CD4-positive, alpha-beta T cell (primary cell): ENCODE measurements around the gene WASL. TPM values are rescaled to one million over a fixed set of nuclear protein-coding genes. Genes with fewer than 3 reads are reported as not detected.

Experiments used
- ATAC-seq: fragments of 200-7000 bp; cut with Tn5 transposase; one replicate; pipeline ENCODE4 v1.10.0; 2022; ENCODE audit warnings: mild to moderate bottlenecking; ENCODE audit not compliant: poor library complexity
- CTCF ChIA-PET: fragments of 350-600 bp; sonication (Branson Sonifier 250); formaldehyde crosslinking; loops from one replicate; lab custom pipeline; 2021; ENCODE audit warnings: antibody characterized with exemption, inconsistent platforms; lab: Charles Lee
- POLR2A ChIA-PET: fragments of 350-600 bp; sonication (Branson Sonifier 250); formaldehyde crosslinking; loops from one replicate; lab custom pipeline; 2021; ENCODE audit warnings: antibody characterized with exemption, inconsistent platforms; lab: Charles Lee
- DNase-seq, 14 experiments: peaks; one replicate each; pipeline ENCODE4 v3.0.0-alpha.2; 2013 to 2020; ENCODE audit warnings: mixed read lengths in 2 of 14
- H3K27ac ChIP-seq, 2 donors: one replicate each; pipeline versions ENCODE4 v1.5.1 to v1.7.0; 2013; ENCODE audit warnings: low read length in 2 of 2, low read depth in 1 of 2, mild to moderate bottlenecking in 1 of 2
- H3K27me3 ChIP-seq, 2 experiments: 1 replicate in 1 of 2; 2 replicates in 1 of 2; pipeline versions ENCODE4 v1.6.1 to v1.7.0; 2013; ENCODE audit warnings: low read length in 2 of 2, control low read depth in 1 of 2, mild to moderate bottlenecking in 1 of 2, moderate library complexity in 1 of 2; ENCODE audit not compliant: insufficient read depth in 2 of 2, control insufficient read depth in 1 of 2
- H3K36me3 ChIP-seq: one replicate; pipeline ENCODE4 v1.6.1; 2013; ENCODE audit warnings: low read length, control low read depth; ENCODE audit not compliant: insufficient read depth
- H3K4me1 ChIP-seq: one replicate; pipeline ENCODE4 v1.6.1; 2013; ENCODE audit warnings: low read length, control low read depth; ENCODE audit not compliant: insufficient read depth
- H3K4me3 ChIP-seq: one replicate; pipeline ENCODE4 v1.5.1; 2013; ENCODE audit warnings: mild to moderate bottlenecking, low read length, moderate library complexity
- H3K9me3 ChIP-seq, 2 experiments: 1 replicate in 1 of 2; 2 replicates in 1 of 2; pipeline versions ENCODE4 v1.6.1 to v1.7.0; 2013; ENCODE audit warnings: low read length in 2 of 2, mild to moderate bottlenecking in 2 of 2, control low read depth in 1 of 2, moderate library complexity in 1 of 2; ENCODE audit not compliant: control insufficient read depth in 1 of 2, insufficient read depth in 1 of 2
- H3K27ac Mint-ChIP-seq: one replicate; pipeline ENCODE4 v1.8.0; 2020; ENCODE audit warnings: mixed read lengths
- H3K27me3 Mint-ChIP-seq: one replicate; pipeline ENCODE4 v1.8.0; 2021; ENCODE audit warnings: mixed read lengths
- H3K36me3 Mint-ChIP-seq: one replicate; pipeline ENCODE4 v1.8.0; 2021; ENCODE audit warnings: low read depth, mixed read lengths
- H3K4me1 Mint-ChIP-seq: one replicate; pipeline ENCODE4 v1.8.0; 2021; ENCODE audit warnings: low read depth, mixed read lengths
- H3K4me3 Mint-ChIP-seq: one replicate; pipeline ENCODE4 v1.8.0; 2020; ENCODE audit warnings: mild to moderate bottlenecking, mixed read lengths
- H3K9me3 Mint-ChIP-seq: one replicate; pipeline ENCODE4 v1.8.0; 2020; ENCODE audit warnings: mixed read lengths
- intact Hi-C, 2 experiments: fragments of 100-400 bp; cut with DNase I in 1 of 2; cut with micrococcal nuclease in 1 of 2; formaldehyde crosslinking; loops; one replicate each; pipeline versions ENCODE4 v1.15.1 to v1.9.0; 2023 to 2025; cut with DNase I, micrococcal nuclease
- total RNA-seq, 174 experiments: library from RNA in 2 of 174; stranded (reverse) in 2 of 174; gene quantifications; one replicate each; pipeline ENCODE4 v1.2.3 and lab custom pipeline; 2021 to 2026
- TF ChIP-seq, protein P1 (sequence below): fragments of 200-600 bp; IDR thresholded peaks from one replicate; pipeline ENCODE4 v1.8.0; 2022; ENCODE audit warnings: antibody characterized with exemption, mild to moderate bottlenecking

WASL gene
- total RNA-seq, 2 experiments from 2014 or later = 8.6 to 9.3 TPM

DNA sequence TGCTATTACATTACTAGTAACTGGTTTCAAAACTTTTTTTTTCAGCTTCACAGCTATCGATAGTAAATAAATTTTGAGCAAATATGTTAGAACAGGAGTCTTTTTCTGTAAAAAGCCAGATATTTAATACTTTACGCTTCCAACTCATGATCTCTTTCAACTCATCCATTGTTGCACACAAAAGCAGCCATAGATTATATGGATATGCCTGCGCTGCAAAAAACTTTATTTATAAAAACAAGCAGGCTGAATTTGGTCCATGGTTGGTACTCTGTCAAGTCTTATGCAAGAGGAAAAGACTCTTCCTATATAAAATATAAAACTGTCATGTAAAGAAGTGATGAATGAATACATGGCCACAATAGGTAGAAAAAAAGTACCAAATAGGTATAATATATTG lies 31.1 kb downstream of the WASL start:
- no peaks in the 10 kb centered on the region for H3K27me3 Mint-ChIP-seq
- peaks cover 13% of the 10 kb centered on the region for H3K36me3 Mint-ChIP-seq
- Histone ChIP-seq H3K9me3 (no peaks in the 10 kb centered on the region), H3K4me1 (peaks cover 10% of the 10 kb centered on the region), H3K27me3 (no peaks in the 10 kb centered on the region), H3K36me3 (peaks cover 2% of the 10 kb centered on the region), H3K4me3 (no peak overlapping the region), H3K27ac (no peak overlapping the region)
- no peak for ATAC-seq
- TF ChIP-seq, protein P1, sequence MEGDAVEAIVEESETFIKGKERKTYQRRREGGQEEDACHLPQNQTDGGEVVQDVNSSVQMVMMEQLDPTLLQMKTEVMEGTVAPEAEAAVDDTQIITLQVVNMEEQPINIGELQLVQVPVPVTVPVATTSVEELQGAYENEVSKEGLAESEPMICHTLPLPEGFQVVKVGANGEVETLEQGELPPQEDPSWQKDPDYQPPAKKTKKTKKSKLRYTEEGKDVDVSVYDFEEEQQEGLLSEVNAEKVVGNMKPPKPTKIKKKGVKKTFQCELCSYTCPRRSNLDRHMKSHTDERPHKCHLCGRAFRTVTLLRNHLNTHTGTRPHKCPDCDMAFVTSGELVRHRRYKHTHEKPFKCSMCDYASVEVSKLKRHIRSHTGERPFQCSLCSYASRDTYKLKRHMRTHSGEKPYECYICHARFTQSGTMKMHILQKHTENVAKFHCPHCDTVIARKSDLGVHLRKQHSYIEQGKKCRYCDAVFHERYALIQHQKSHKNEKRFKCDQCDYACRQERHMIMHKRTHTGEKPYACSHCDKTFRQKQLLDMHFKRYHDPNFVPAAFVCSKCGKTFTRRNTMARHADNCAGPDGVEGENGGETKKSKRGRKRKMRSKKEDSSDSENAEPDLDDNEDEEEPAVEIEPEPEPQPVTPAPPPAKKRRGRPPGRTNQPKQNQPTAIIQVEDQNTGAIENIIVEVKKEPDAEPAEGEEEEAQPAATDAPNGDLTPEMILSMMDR = no peak
- ChIA-PET POLR2A (interaction anchor here (1.1 kb wide), 1 partner anchor 31 kb away, joined by 7 read pairs; the partner anchor contains the start of gene WASL), CTCF (no interaction called here)
- H3K4me3 Mint-ChIP-seq = no peak overlapping the region
- intact Hi-C loops = no loop called here
- no peak for DNase-seq
- H3K9me3 Mint-ChIP-seq = no peaks in the 10 kb centered on the region
- H3K27ac Mint-ChIP-seq = no peak overlapping the region
- peaks cover 76% of the 10 kb centered on the region for H3K4me1 Mint-ChIP-seq

DNA sequence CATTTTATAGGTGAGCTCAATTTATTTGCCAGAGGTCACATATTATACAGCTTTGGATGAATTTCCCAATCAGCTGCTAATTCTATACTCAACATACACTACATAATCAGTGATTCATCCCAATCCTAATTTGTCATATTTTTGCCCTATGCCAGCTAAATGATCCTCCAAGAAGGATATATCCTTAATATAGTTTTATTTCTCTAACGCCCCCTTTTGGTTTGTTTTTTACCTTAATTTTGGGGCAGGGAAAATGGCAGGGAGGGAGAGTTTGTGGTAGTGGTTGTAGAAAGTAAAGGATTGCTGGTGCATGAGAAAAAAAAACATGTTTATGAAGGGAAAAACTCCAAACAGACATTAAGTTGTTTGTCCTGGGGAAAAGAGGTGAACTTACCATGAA lies 31.9 kb downstream of the WASL start:
- TF ChIP-seq, protein P1 = no peak
- Histone ChIP-seq H3K9me3 (no peaks in the 10 kb centered on the region), H3K4me3 (no peak overlapping the region), H3K36me3 (peaks cover 2% of the 10 kb centered on the region), H3K27ac (no peak overlapping the region), H3K27me3 (no peaks in the 10 kb centered on the region), H3K4me1 (peaks cover 10% of the 10 kb centered on the region)
- Mint-ChIP-seq H3K4me1 (peaks cover 84% of the 10 kb centered on the region), H3K9me3 (no peaks in the 10 kb centered on the region), H3K27me3 (no peaks in the 10 kb centered on the region), H3K27ac (no peak overlapping the region), H3K36me3 (peaks cover 13% of the 10 kb centered on the region), H3K4me3 (no peak overlapping the region)
- intact Hi-C loops = no loop called here
- DNase-seq (no peak), ATAC-seq (no peak)
- ChIA-PET CTCF (no interaction called here), POLR2A (interaction anchor here (1.1 kb wide), 1 partner anchor 32 kb away, joined by 7 read pairs; the partner anchor contains the start of gene WASL)

DNA sequence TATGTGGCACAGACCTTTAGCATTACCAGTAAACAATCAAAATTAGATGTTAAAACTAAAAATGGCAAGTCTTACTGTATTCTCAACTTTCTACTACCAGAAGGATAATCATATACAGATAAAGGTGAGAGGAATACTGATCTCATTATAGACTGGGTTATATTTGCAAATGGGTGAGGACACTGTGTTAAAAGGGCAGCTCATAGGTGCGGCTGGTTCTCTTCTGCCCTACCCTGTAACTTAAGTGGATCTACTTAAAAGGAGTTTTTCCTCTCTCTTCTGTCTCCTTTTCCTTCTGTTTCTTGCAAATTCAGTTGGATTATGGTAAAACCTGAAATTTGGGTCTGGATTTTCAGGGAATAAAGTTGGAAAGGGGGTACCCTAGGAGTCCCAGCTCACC lies 33.0 kb downstream of the WASL start:
- no peaks in the 10 kb centered on the region for H3K9me3 Mint-ChIP-seq
- ChIA-PET CTCF (no interaction called here), POLR2A (interaction anchor here (1.0 kb wide), 1 partner anchor 33 kb away, joined by 3 read pairs; the partner anchor contains the start of gene WASL)
- TF ChIP-seq, protein P1 = no peak
- H3K4me1 Mint-ChIP-seq = peaks cover 83% of the 10 kb centered on the region
- Histone ChIP-seq H3K4me1 (peaks cover 10% of the 10 kb centered on the region), H3K9me3 (no peaks in the 10 kb centered on the region), H3K27ac (no peak overlapping the region), H3K27me3 (no peaks in the 10 kb centered on the region), H3K4me3 (no peak overlapping the region), H3K36me3 (peaks cover 2% of the 10 kb centered on the region)
- no peak overlapping the region for H3K4me3 Mint-ChIP-seq
- no peak overlapping the region for H3K27ac Mint-ChIP-seq
- intact Hi-C loops = no loop called here
- ATAC-seq = no peak
- H3K36me3 Mint-ChIP-seq = peaks cover 13% of the 10 kb centered on the region
- no peaks in the 10 kb centered on the region for H3K27me3 Mint-ChIP-seq
- DNase-seq = no peak
